Lower leg skin (tissue), 3 donors: ENCODE data around the gene PAFAH1B2.

ENCODE experiments used
- POLR2A ChIP-seq, 2 donors: fragments of 450-650 bp; IDR thresholded peaks; one replicate each; pipeline ENCODE4 v1.6.1; 2016 to 2017; ENCODE audit warnings: antibody characterized with exemption in 2 of 2, mild to moderate bottlenecking in 1 of 2, moderate library complexity in 1 of 2
- TF ChIP-seq, protein P1 (sequence below), 3 donors: fragments of 450-650 bp; IDR thresholded peaks; one replicate each; pipeline ENCODE4 v1.5.1; 2016; ENCODE audit warnings: antibody characterized with exemption in 3 of 3, mild to moderate bottlenecking in 3 of 3, moderate library complexity in 2 of 3

DNA sequence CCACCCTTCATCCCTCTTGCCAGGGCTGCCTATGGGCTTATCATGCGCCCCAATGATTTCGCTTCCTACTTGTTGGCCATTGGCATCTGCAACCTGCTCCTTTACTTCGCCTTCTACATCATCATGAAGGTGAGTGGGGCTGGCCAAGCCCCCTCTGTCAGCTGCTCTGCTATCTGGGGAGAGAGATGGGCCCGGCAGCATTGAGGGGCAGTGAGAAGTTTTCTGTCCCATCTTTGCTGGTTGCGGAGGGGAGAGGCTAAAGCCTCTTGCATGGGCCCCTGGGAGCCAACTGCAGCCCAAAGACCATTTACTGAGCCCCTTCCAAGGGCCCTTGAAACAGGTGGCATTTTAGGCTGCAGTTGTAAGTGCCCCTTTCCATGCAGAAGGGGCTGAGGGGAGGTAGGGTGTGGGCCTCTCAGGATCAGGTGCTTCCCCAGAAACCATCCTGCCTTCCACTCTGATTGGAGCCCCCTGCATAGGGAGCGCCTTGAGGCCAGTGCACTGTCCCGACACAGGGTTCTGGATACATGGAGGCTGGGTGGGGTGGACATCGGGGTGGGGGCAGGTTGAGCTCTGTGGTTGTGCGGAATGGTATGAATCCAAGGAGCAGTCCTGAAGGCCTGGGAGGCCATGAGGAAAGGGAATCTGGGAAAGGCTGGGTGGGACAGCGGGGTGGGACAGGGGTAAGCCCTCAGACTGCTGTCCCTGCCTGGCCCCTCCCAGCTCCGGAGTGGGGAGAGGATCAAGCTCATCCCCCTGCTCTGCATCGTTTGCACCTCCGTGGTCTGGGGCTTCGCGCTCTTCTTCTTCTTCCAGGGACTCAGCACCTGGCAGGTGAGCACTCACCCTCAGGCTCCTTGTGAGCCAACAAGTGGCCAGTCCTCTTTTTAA lies 49.3 kb downstream of the PAFAH1B2 start:
- TF ChIP-seq POLR2A (IDR thresholded peaks at IDR 0.05), result no peak
- TF ChIP-seq, protein P1, sequence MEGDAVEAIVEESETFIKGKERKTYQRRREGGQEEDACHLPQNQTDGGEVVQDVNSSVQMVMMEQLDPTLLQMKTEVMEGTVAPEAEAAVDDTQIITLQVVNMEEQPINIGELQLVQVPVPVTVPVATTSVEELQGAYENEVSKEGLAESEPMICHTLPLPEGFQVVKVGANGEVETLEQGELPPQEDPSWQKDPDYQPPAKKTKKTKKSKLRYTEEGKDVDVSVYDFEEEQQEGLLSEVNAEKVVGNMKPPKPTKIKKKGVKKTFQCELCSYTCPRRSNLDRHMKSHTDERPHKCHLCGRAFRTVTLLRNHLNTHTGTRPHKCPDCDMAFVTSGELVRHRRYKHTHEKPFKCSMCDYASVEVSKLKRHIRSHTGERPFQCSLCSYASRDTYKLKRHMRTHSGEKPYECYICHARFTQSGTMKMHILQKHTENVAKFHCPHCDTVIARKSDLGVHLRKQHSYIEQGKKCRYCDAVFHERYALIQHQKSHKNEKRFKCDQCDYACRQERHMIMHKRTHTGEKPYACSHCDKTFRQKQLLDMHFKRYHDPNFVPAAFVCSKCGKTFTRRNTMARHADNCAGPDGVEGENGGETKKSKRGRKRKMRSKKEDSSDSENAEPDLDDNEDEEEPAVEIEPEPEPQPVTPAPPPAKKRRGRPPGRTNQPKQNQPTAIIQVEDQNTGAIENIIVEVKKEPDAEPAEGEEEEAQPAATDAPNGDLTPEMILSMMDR (IDR thresholded peaks at IDR 0.05), result no peak
